DND-41 (cell line): ENCODE data around the gene COMP.

Source experiments
- ATAC-seq: fragments of 200-7000 bp; cut with Tn5 transposase; 3 replicates; pipeline ENCODE4 v1.9.1; 2021; ENCODE audit warnings: low read depth; ENCODE audit not compliant: insufficient read depth
- DNase-seq: peaks from one replicate; pipeline ENCODE4 v3.0.0-alpha.2; 2020
- H2AFZ ChIP-seq: 2 replicates; pipeline ENCODE4 v1.6.0; 2012; ENCODE audit warnings: low read depth, low read length
- H3K27ac ChIP-seq: 2 replicates; pipeline ENCODE4 v1.5.1; 2012; ENCODE audit warnings: low read length, inconsistent platforms
- H3K27me3 ChIP-seq: fragments of 200-600 bp; sonication (generic); 2 replicates; pipeline ENCODE4 v1.6.0; 2012; ENCODE audit warnings: low read length, mild to moderate bottlenecking, inconsistent platforms; ENCODE audit not compliant: insufficient read depth, poor library complexity
- H3K36me3 ChIP-seq: 2 replicates; pipeline ENCODE4 v1.5.1; 2012; ENCODE audit warnings: low read length, inconsistent platforms; ENCODE audit not compliant: insufficient read depth
- H3K4me1 ChIP-seq: 2 replicates; pipeline ENCODE4 v1.5.1; 2012; ENCODE audit warnings: mild to moderate bottlenecking, low read length; ENCODE audit not compliant: insufficient read depth
- H3K4me2 ChIP-seq: 2 replicates; pipeline ENCODE4 v1.6.0; 2012; ENCODE audit warnings: mild to moderate bottlenecking, moderate library complexity, low read length, inconsistent platforms; ENCODE audit not compliant: insufficient read depth
- H3K4me3 ChIP-seq, 2 experiments: fragments of 200-600 bp in 1 of 2; shearing (Covaris generic) in 1 of 2; 2 replicates each; pipeline ENCODE4 v1.5.1; 2012 to 2016; ENCODE audit warnings: inconsistent platforms in 2 of 2, low read length in 2 of 2, mild to moderate bottlenecking in 2 of 2, low read depth in 1 of 2, moderate library complexity in 1 of 2
- H3K79me2 ChIP-seq: 2 replicates; pipeline ENCODE4 v1.6.0; 2012; ENCODE audit warnings: low read length, inconsistent platforms; ENCODE audit not compliant: insufficient read depth
- H3K9ac ChIP-seq: 2 replicates; pipeline ENCODE4 v1.6.0; 2012; ENCODE audit warnings: low read depth, mild to moderate bottlenecking, inconsistent platforms, low read length, moderate library complexity
- H3K9me3 ChIP-seq: 2 replicates; pipeline ENCODE4 v1.5.1; 2012; ENCODE audit warnings: low read length, moderate library complexity, mild to moderate bottlenecking, inconsistent platforms; ENCODE audit not compliant: insufficient read depth, severe bottlenecking
- H4K20me1 ChIP-seq: 2 replicates; pipeline ENCODE4 v1.6.0; 2012; ENCODE audit warnings: low read length; ENCODE audit not compliant: insufficient read depth
- CTCF ChIP-seq: IDR thresholded peaks from 2 replicates; pipeline ENCODE4 v1.5.1; 2012; ENCODE audit warnings: borderline replicate concordance, low read length, moderate library complexity, mild to moderate bottlenecking; ENCODE audit not compliant: poor library complexity, severe bottlenecking; ENCODE audit errors: extremely low read depth
- EZH2 ChIP-seq: IDR thresholded peaks from 3 replicates; pipeline ENCODE4 v1.6.1; 2012; ENCODE audit warnings: borderline replicate concordance, low read depth, mild to moderate bottlenecking, moderate library complexity, low read length, inconsistent platforms; ENCODE audit not compliant: severe bottlenecking

COMP gene

GRCh38 chr19:18742838-18743783 lies 48.0 kb downstream of the COMP start:
- ATAC-seq, result no peak

DNA sequence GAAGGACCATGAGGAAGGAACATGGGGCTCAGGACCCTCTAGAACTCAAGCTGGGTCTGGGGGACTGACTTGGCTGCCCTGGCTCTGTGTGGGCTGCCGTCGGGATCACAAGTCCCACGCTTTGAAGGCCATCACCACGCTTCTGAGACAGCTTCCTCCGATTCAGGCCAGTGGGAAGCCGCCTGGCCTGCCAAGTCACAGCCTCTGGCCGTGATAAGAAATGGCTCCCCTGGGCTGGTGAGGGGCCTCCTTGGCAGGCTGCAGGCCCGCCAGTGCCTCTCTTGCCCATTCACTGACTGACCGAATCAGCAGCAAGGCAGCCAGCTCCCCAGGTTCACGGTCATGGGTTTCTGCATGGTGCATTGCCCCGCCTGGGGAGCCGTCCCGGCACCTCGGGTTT lies 48.8 kb downstream of the COMP start:
- H4K20me1 ChIP-seq, result peaks cover 14% of the 10 kb centered on the region

More at GRCh38 chr19:18742838-18743783, 48.0 kb downstream of the COMP start:
- H3K9me3 ChIP-seq, result no peaks in the 10 kb centered on the region
- TF ChIP-seq EZH2 (no peak), CTCF (no peak)
- no peaks in the 10 kb centered on the region for H3K79me2 ChIP-seq
- no peak overlapping the region for H3K4me2 ChIP-seq
- 0 out of 2 replicates have a peak, but pooled peaks cover 2% of the 10 kb centered on the region for H3K36me3 ChIP-seq
- H2AFZ ChIP-seq, result no peak overlapping the region
- peaks cover 11% of the 10 kb centered on the region for H4K20me1 ChIP-seq
- H3K27me3 ChIP-seq, result no peaks in the 10 kb centered on the region
- no peak for DNase-seq
- no peaks in the 10 kb centered on the region for H3K4me1 ChIP-seq
- H3K4me3 ChIP-seq, result no peak overlapping the region
- H3K9ac ChIP-seq, result no peak overlapping the region
- no peak overlapping the region for H3K27ac ChIP-seq

DNA sequence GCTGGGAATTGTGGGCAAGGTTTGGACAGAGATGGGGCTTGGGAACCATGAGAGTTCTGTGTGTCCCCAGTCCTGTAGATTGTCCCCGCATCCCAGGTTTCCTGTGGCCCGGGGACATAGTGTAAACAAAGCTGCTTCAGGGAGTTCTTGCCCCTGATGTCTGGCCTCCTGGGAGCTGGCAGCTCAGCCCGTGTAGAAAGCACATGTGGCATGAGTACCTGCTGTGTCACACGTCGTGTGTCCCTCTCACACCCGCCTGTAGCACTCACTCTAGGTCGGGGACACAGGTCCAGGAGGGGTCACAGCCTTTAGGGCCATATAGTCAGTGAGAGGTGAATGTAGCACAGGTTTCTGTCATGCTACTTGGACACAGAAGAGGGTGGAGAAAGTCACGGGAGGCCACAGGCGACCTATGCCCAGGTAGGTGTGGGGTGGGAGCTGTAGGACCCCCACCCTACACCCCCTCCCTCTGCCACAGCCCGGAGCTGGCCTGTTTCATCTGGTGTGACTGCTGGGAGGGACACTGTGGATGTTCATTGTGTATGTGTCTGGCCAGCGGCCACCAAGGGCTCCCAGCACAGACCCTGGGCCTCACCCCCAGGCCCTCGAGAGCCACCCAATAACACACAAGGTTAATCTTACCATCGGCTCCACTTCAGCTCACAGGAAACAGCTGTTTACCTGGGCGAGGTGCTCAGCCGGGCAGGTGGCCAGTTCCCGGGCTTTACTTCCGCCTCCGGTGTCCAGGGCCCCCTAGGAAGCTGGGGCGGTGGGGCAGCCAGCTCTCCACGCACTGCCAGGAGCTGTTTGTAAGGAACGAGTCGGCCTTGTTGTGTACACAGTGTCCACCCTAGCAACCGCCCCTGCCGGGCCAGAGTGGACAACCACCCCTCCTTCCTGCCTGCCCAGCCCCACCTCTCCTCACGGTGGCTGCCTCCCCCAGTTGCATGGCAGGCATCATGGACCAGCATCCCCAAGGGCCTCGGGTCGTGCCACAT lies 49.7 kb downstream of the COMP start:
- Histone ChIP-seq H3K27me3 (no peaks in the 10 kb centered on the region), H4K20me1 (peaks cover 20% of the 10 kb centered on the region), H3K27ac (no peak overlapping the region), H3K9ac (no peak overlapping the region), H2AFZ (no peak overlapping the region), H3K4me3 (no peak overlapping the region), H3K9me3 (no peaks in the 10 kb centered on the region), H3K36me3 (0 out of 2 replicates have a peak, but pooled peaks cover 2% of the 10 kb centered on the region), H3K4me1 (no peaks in the 10 kb centered on the region), H3K4me2 (no peak overlapping the region), H3K79me2 (no peaks in the 10 kb centered on the region)
- TF ChIP-seq EZH2, result no peak
- no peak for TF ChIP-seq CTCF
- no peak for DNase-seq
- no peak for ATAC-seq

More for the DNA sequence above, 48.8 kb downstream of the COMP start:
- Histone ChIP-seq H3K4me2 (no peak overlapping the region), H2AFZ (no peak overlapping the region), H3K4me1 (no peaks in the 10 kb centered on the region), H3K27me3 (no peaks in the 10 kb centered on the region), H3K9me3 (no peaks in the 10 kb centered on the region), H3K36me3 (0 out of 2 replicates have a peak, but pooled peaks cover 2% of the 10 kb centered on the region), H3K79me2 (no peaks in the 10 kb centered on the region), H3K9ac (no peak overlapping the region), H3K4me3 (no peak overlapping the region), H3K27ac (no peak overlapping the region)
- DNase-seq, result no peak
- ATAC-seq, result no peak
- TF ChIP-seq EZH2 (no peak), CTCF (no peak)
